Liver (tissue), 9 donors: ENCODE data around the gene RSRC1. TPM values are rescaled to one million over a fixed set of nuclear protein-coding genes. Genes with fewer than 3 reads are reported as not detected.

Experiments
- DNase-seq: peaks from one replicate; pipeline ENCODE4 v3.0.0-alpha.2; 2017; ENCODE audit warnings: low spot score
- H3K27ac ChIP-seq, 2 donors: one replicate each; pipeline ENCODE4 v1.7.0; 2013; ENCODE audit warnings: inconsistent platforms in 2 of 2, low read length in 2 of 2, control low read depth in 1 of 2, low read depth in 1 of 2, mild to moderate bottlenecking in 1 of 2
- H3K27me3 ChIP-seq, 4 donors: one replicate each; pipeline versions ENCODE4 v1.6.1 to v1.7.0; 2013; ENCODE audit warnings: low read length in 3 of 4, inconsistent platforms in 1 of 4, mild to moderate bottlenecking in 1 of 4, moderate library complexity in 1 of 4; ENCODE audit not compliant: control insufficient read depth in 4 of 4, insufficient read depth in 4 of 4
- H3K36me3 ChIP-seq, 4 donors: one replicate each; pipeline versions ENCODE4 v1.6.1 to v1.7.0; 2013; ENCODE audit warnings: low read length in 3 of 4, mild to moderate bottlenecking in 3 of 4, low read depth in 1 of 4, moderate library complexity in 1 of 4; ENCODE audit not compliant: control insufficient read depth in 4 of 4, insufficient read depth in 3 of 4
- H3K4me1 ChIP-seq, 4 donors: one replicate each; pipeline versions ENCODE4 v1.6.1 to v1.7.0; 2013; ENCODE audit warnings: low read length in 3 of 4, mild to moderate bottlenecking in 3 of 4, moderate library complexity in 1 of 4; ENCODE audit not compliant: control insufficient read depth in 4 of 4, insufficient read depth in 4 of 4
- H3K4me3 ChIP-seq, 3 donors: one replicate each; pipeline versions ENCODE4 v1.6.1 to v1.7.0; 2013; ENCODE audit warnings: low read length in 3 of 3, control low read depth in 1 of 3, low read depth in 1 of 3, mild to moderate bottlenecking in 1 of 3
- H3K9ac ChIP-seq, 2 donors: one replicate each; pipeline ENCODE4 v1.7.0; 2013; ENCODE audit warnings: low read length in 2 of 2, mild to moderate bottlenecking in 2 of 2, moderate library complexity in 2 of 2, control low read depth in 1 of 2, low read depth in 1 of 2
- H3K9me3 ChIP-seq, 4 donors: one replicate each; pipeline versions ENCODE4 v1.6.1 to v1.7.0; 2013; ENCODE audit warnings: low read length in 3 of 4; ENCODE audit not compliant: control insufficient read depth in 4 of 4
- ATF3 ChIP-seq: IDR thresholded peaks from 2 replicates; pipeline ENCODE4 v1.6.1; 2016; ENCODE audit warnings: antibody characterized with exemption
- CTCF ChIP-seq: fragments of 150-350 bp; IDR thresholded peaks from 2 replicates; pipeline ENCODE4 v1.5.1; 2017; ENCODE audit warnings: improper control_type of control experiment, low read depth, low read length; ENCODE audit not compliant: missing input control
- EGR1 ChIP-seq, 2 donors: IDR thresholded peaks; 2 replicates each; pipeline ENCODE4 v1.6.1; 2016 to 2018; ENCODE audit warnings: antibody characterized with exemption in 2 of 2, low read depth in 2 of 2
- FOXA1 ChIP-seq: IDR thresholded peaks from 2 replicates; pipeline ENCODE4 v1.6.1; 2016; ENCODE audit warnings: antibody characterized with exemption
- FOXA2 ChIP-seq: IDR thresholded peaks from 2 replicates; pipeline ENCODE4 v1.6.1; 2016; ENCODE audit warnings: antibody characterized with exemption
- GABPA ChIP-seq, 2 donors: IDR thresholded peaks in 1 of 2; conservative IDR thresholded peaks in 1 of 2; 2 replicates each; pipeline ENCODE4 v1.6.1; 2016; ENCODE audit warnings: antibody characterized with exemption in 2 of 2, mild to moderate bottlenecking in 1 of 2, moderate library complexity in 1 of 2
- HNF4A ChIP-seq, 2 donors: conservative IDR thresholded peaks; 2 replicates each; pipeline ENCODE4 v1.6.1; 2016; ENCODE audit warnings: antibody characterized with exemption in 2 of 2, mild to moderate bottlenecking in 2 of 2
- HNF4G ChIP-seq: IDR thresholded peaks from 2 replicates; pipeline ENCODE4 v1.6.1; 2016; ENCODE audit warnings: antibody characterized with exemption
- JUND ChIP-seq, 2 donors: IDR thresholded peaks; 2 replicates each; pipeline ENCODE4 v1.6.1; 2016; ENCODE audit warnings: antibody characterized with exemption in 2 of 2
- NR2F2 ChIP-seq: IDR thresholded peaks from 2 replicates; pipeline ENCODE4 v1.6.1; 2016; ENCODE audit warnings: antibody characterized with exemption
- RAD21 ChIP-seq, 2 donors: IDR thresholded peaks; 2 replicates each; pipeline ENCODE4 v1.6.1; 2016; ENCODE audit warnings: antibody characterized with exemption in 2 of 2, mild to moderate bottlenecking in 2 of 2
- RXRA ChIP-seq, 2 donors: IDR thresholded peaks; 2 replicates each; pipeline ENCODE4 v1.6.1; 2017 to 2018; ENCODE audit warnings: antibody characterized with exemption in 2 of 2, mild to moderate bottlenecking in 1 of 2
- SP1 ChIP-seq: IDR thresholded peaks from 2 replicates; pipeline ENCODE4 v1.6.1; 2018; ENCODE audit warnings: antibody characterized with exemption, mild to moderate bottlenecking
- TAF1 ChIP-seq: conservative IDR thresholded peaks from 2 replicates; pipeline ENCODE4 v1.6.1; 2016; ENCODE audit warnings: antibody characterized with exemption, mild to moderate bottlenecking
- YY1 ChIP-seq: IDR thresholded peaks from 2 replicates; pipeline ENCODE4 v1.6.1; 2016; ENCODE audit warnings: antibody characterized with exemption, mild to moderate bottlenecking
- WGBS: extraction: QIAGEN DNeasy Blood & Tissue Kit; methylation state at CpG from one replicate; pipeline ENCODE4 v1.1.7; 2013; 5-methylcytosine and 5-hydroxymethylcytosine counted together
- polyA plus RNA-seq, 2 donors: library from polyadenylated mRNA; stranded (reverse) in 1 of 2; unstranded in 1 of 2; fragments of 200-250 nt in 1 of 2; fragments of >200 nt in 1 of 2; fragmentation: Nextera tagmentation in 1 of 2; extraction: Ambion mirVana in 1 of 2; gene quantifications; one replicate each; pipeline versions ENCODE4 v1.2.1 to v1.2.3, GENCODE V29; 2013 to 2015
- total RNA-seq, 2 donors: library from RNA; depleted of rRNA; stranded (reverse); fragments of >200 nt; gene quantifications; one replicate each; pipeline ENCODE4 v1.2.3, GENCODE V29; 2014
- TF ChIP-seq, protein P1 (sequence below): IDR thresholded peaks from 2 replicates; pipeline ENCODE4 v1.6.1; 2016; ENCODE audit warnings: antibody characterized with exemption
- TF ChIP-seq, protein P2 (sequence below): IDR thresholded peaks from 2 replicates; pipeline ENCODE4 v1.6.1; 2016; ENCODE audit warnings: antibody characterized with exemption, mild to moderate bottlenecking
- TF ChIP-seq, protein P3 (sequence below): IDR thresholded peaks from 2 replicates; pipeline ENCODE4 v1.6.1; 2016; ENCODE audit warnings: antibody characterized with exemption
- donor health status: healthy.
- donor health status: healthy.
- donor health status: healthy.
- donor health status: healthy.
- donor health status: healthy.

RSRC1 gene
- total and polyA plus RNA-seq, 4 donors, result 7.2 to 30.3 (median 20.7) TPM

GRCh38 chr3:158134363-158134762 is 24.5 kb downstream of the RSRC1 start:
- no peaks in the 10 kb centered on the region for H3K9me3 ChIP-seq
- no peak overlapping the region for H3K4me3 ChIP-seq
- H3K27me3 ChIP-seq, result no peaks in the 10 kb centered on the region
- no peak for TF ChIP-seq HNF4G
- no peak for TF ChIP-seq GABPA (IDR thresholded peaks at IDR 0.05 in 1 of 2, conservative IDR thresholded peaks at IDR 0.05 in 1 of 2)
- 96% methylated on average over 2 of the region's 2 CpGs for WGBS
- no peak overlapping the region for H3K27ac ChIP-seq
- peaks cover 0 to 6% (median 2%) of the 10 kb centered on the region in 4 donors for H3K36me3 ChIP-seq
- no peaks in the 10 kb centered on the region for H3K4me1 ChIP-seq
- no peak for DNase-seq
- no peak overlapping the region for H3K9ac ChIP-seq

- H3K36me3 ChIP-seq, result peaks cover 0 to 3% (median under 1%) of the 10 kb centered on the region in 4 donors
- no peaks in the 10 kb centered on the region for H3K4me1 ChIP-seq
- DNase-seq, result no peak
- no peak overlapping the region for H3K27ac ChIP-seq
- TF ChIP-seq JUND (IDR thresholded peaks at IDR 0.05), result no peak
- TF ChIP-seq GABPA (IDR thresholded peaks at IDR 0.05 in 1 of 2, conservative IDR thresholded peaks at IDR 0.05 in 1 of 2), result no peak
- no peak for TF ChIP-seq HNF4A (conservative IDR thresholded peaks at IDR 0.05)
- no peak for TF ChIP-seq FOXA2
- TF ChIP-seq RXRA (IDR thresholded peaks at IDR 0.05), result no peak
- TF ChIP-seq SP1, result no peak
- TF ChIP-seq ATF3, result no peak
- no peak for TF ChIP-seq FOXA1
- TF ChIP-seq, protein P1, sequence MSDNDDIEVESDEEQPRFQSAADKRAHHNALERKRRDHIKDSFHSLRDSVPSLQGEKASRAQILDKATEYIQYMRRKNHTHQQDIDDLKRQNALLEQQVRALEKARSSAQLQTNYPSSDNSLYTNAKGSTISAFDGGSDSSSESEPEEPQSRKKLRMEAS, result no peak
- H3K9me3 ChIP-seq, result no peaks in the 10 kb centered on the region
- no peak overlapping the region for H3K9ac ChIP-seq
- H3K4me3 ChIP-seq, result no peak overlapping the region
- H3K27me3 ChIP-seq, result no peaks in the 10 kb centered on the region
- WGBS, result 96% methylated on average over 2 of the region's 2 CpGs
Measured at GRCh38 chr3:158140396-158140795, 30.5 kb downstream of the RSRC1 start.

DNA sequence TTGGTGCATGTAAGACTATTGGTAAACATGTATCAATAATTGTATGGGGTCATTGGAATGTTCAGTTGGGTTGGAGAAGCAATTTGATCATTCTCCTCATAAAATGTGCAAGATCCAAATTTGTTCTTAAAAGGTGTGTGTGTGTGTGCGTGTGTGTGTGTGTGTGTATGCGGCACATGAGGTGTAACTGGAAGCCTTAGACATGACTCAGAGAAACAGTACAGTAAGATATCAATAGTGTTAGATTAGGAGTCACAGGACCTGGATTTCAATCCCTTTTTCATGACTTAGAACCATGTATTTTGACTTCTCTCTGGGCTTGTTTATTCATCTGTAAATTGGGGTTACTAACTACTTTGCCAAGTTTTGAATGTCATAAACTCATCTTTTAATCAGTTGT is 38.3 kb downstream of the RSRC1 start:
- WGBS, result 96% methylated on average over 2 of the region's 2 CpGs

More for the DNA sequence above, 38.3 kb downstream of the RSRC1 start:
- DNase-seq, result no peak
- H3K4me3 ChIP-seq, result no peak overlapping the region
- peaks cover 0 to 2% (median 0%) of the 10 kb centered on the region in 4 donors for H3K36me3 ChIP-seq
- TF ChIP-seq FOXA2 (no peak), HNF4G (no peak), TAF1 (no peak), YY1 (no peak), SP1 (no peak), HNF4A (conservative IDR thresholded peaks at IDR 0.05) (no peak), GABPA (IDR thresholded peaks at IDR 0.05 in 1 of 2, conservative IDR thresholded peaks at IDR 0.05 in 1 of 2) (no peak), EGR1 (IDR thresholded peaks at IDR 0.05; ENCODE audit: low read depth in 2 of 2) (no peak), NR2F2 (no peak), RAD21 (IDR thresholded peaks at IDR 0.05) (no peak), FOXA1 (no peak), JUND (IDR thresholded peaks at IDR 0.05) (no peak), CTCF (no peak), ATF3 (no peak), RXRA (IDR thresholded peaks at IDR 0.05) (no peak)
- TF ChIP-seq, protein P1, result no peak
- TF ChIP-seq, protein P2, sequence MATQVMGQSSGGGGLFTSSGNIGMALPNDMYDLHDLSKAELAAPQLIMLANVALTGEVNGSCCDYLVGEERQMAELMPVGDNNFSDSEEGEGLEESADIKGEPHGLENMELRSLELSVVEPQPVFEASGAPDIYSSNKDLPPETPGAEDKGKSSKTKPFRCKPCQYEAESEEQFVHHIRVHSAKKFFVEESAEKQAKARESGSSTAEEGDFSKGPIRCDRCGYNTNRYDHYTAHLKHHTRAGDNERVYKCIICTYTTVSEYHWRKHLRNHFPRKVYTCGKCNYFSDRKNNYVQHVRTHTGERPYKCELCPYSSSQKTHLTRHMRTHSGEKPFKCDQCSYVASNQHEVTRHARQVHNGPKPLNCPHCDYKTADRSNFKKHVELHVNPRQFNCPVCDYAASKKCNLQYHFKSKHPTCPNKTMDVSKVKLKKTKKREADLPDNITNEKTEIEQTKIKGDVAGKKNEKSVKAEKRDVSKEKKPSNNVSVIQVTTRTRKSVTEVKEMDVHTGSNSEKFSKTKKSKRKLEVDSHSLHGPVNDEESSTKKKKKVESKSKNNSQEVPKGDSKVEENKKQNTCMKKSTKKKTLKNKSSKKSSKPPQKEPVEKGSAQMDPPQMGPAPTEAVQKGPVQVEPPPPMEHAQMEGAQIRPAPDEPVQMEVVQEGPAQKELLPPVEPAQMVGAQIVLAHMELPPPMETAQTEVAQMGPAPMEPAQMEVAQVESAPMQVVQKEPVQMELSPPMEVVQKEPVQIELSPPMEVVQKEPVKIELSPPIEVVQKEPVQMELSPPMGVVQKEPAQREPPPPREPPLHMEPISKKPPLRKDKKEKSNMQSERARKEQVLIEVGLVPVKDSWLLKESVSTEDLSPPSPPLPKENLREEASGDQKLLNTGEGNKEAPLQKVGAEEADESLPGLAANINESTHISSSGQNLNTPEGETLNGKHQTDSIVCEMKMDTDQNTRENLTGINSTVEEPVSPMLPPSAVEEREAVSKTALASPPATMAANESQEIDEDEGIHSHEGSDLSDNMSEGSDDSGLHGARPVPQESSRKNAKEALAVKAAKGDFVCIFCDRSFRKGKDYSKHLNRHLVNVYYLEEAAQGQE, result no peak
- TF ChIP-seq, protein P3, sequence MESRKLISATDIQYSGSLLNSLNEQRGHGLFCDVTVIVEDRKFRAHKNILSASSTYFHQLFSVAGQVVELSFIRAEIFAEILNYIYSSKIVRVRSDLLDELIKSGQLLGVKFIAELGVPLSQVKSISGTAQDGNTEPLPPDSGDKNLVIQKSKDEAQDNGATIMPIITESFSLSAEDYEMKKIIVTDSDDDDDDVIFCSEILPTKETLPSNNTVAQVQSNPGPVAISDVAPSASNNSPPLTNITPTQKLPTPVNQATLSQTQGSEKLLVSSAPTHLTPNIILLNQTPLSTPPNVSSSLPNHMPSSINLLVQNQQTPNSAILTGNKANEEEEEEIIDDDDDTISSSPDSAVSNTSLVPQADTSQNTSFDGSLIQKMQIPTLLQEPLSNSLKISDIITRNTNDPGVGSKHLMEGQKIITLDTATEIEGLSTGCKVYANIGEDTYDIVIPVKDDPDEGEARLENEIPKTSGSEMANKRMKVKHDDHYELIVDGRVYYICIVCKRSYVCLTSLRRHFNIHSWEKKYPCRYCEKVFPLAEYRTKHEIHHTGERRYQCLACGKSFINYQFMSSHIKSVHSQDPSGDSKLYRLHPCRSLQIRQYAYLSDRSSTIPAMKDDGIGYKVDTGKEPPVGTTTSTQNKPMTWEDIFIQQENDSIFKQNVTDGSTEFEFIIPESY, result no peak
- no peak overlapping the region for H3K27ac ChIP-seq
- no peaks in the 10 kb centered on the region for H3K9me3 ChIP-seq
- no peaks in the 10 kb centered on the region for H3K27me3 ChIP-seq
- H3K4me1 ChIP-seq, result no peaks in the 10 kb centered on the region
- H3K9ac ChIP-seq, result no peak overlapping the region
